CD14-positive monocyte (primary cell): ENCODE measurements around the gene CCR6. TPM values are rescaled to one million over a fixed set of nuclear protein-coding genes. Genes with fewer than 3 reads are reported as not detected.

Source experiments
- DNase-seq, 3 donors: peaks; one replicate each; pipeline ENCODE4 v3.0.0-alpha.2; 2011 to 2022
- H2AFZ ChIP-seq: 2 replicates; pipeline ENCODE4 v1.6.0; 2012; ENCODE audit warnings: mild to moderate bottlenecking, low read depth, low read length, inconsistent platforms; ENCODE audit not compliant: insufficient read depth, poor library complexity, severe bottlenecking
- H3K27ac ChIP-seq, 2 donors: 1 replicate in 1 of 2; 2 replicates in 1 of 2; pipeline ENCODE4 v1.5.1; 2012 to 2013; ENCODE audit warnings: low read length in 2 of 2, control low read depth in 1 of 2, inconsistent platforms in 1 of 2, low read depth in 1 of 2, mild to moderate bottlenecking in 1 of 2
- H3K27me3 ChIP-seq, 2 donors: one replicate each; pipeline versions ENCODE4 v1.6.0 to v1.6.1; 2011 to 2013; ENCODE audit warnings: low read length in 2 of 2; ENCODE audit not compliant: control insufficient read depth in 2 of 2, insufficient read depth in 2 of 2
- H3K36me3 ChIP-seq, 2 donors: replicated peaks in 1 of 2; 1 replicate in 1 of 2; 2 replicates in 1 of 2; pipeline versions ENCODE4 v1.5.1 to v1.6.1; 2012 to 2013; ENCODE audit warnings: low read length in 2 of 2, control low read depth in 1 of 2, inconsistent platforms in 1 of 2, mild to moderate bottlenecking in 1 of 2; ENCODE audit not compliant: insufficient read depth in 2 of 2, control insufficient read depth in 1 of 2
- H3K4me1 ChIP-seq, 2 donors: 1 replicate in 1 of 2; 2 replicates in 1 of 2; pipeline versions ENCODE4 v1.5.1 to v1.6.1; 2012 to 2013; ENCODE audit warnings: low read length in 2 of 2, control low read depth in 1 of 2, inconsistent platforms in 1 of 2, mild to moderate bottlenecking in 1 of 2, moderate library complexity in 1 of 2; ENCODE audit not compliant: insufficient read depth in 2 of 2, control insufficient read depth in 1 of 2
- H3K4me2 ChIP-seq: replicated peaks from 2 replicates; pipeline ENCODE3; 2012; ENCODE audit warnings: low read length, moderate library complexity, mild to moderate bottlenecking; ENCODE audit not compliant: poor library complexity, severe bottlenecking; ENCODE audit errors: extremely low read depth
- H3K4me3 ChIP-seq, 3 experiments: fragments of 200-600 bp in 1 of 3; sonication (generic) in 1 of 3; replicated peaks in 1 of 3; 1 replicate in 2 of 3; 2 replicates in 1 of 3; pipeline ENCODE4 v1.5.1; 2011 to 2013; ENCODE audit warnings: low read length in 3 of 3, mild to moderate bottlenecking in 3 of 3, control low read depth in 2 of 3, low read depth in 2 of 3, inconsistent platforms in 1 of 3, moderate library complexity in 1 of 3
- H3K79me2 ChIP-seq: 2 replicates; pipeline ENCODE4 v1.6.0; 2012; ENCODE audit warnings: mild to moderate bottlenecking, control low read depth, inconsistent platforms, low read length, moderate library complexity; ENCODE audit not compliant: insufficient read depth
- H3K9ac ChIP-seq: 2 replicates; pipeline ENCODE4 v1.6.0; 2017; ENCODE audit warnings: low read length, mild to moderate bottlenecking; ENCODE audit not compliant: insufficient read depth, poor library complexity, severe bottlenecking
- H3K9me3 ChIP-seq, 2 donors: replicated peaks in 1 of 2; 1 replicate in 1 of 2; 2 replicates in 1 of 2; pipeline versions ENCODE4 v1.5.1 to v1.6.1; 2012 to 2013; ENCODE audit warnings: low read length in 2 of 2, control low read depth in 1 of 2; ENCODE audit not compliant: control insufficient read depth in 1 of 2, insufficient read depth in 1 of 2
- H4K20me1 ChIP-seq: 2 replicates; pipeline ENCODE4 v1.6.0; 2012; ENCODE audit warnings: mild to moderate bottlenecking, low read length, control low read depth, moderate library complexity; ENCODE audit not compliant: insufficient read depth
- H3K27ac Mint-ChIP-seq, 7 donors: one replicate each; pipeline ENCODE4 v1.8.0; 2020; ENCODE audit warnings: mild to moderate bottlenecking in 7 of 7, mixed read lengths in 7 of 7, moderate library complexity in 6 of 7, inconsistent platforms in 2 of 7
- H3K27me3 Mint-ChIP-seq, 3 donors: one replicate each; pipeline ENCODE4 v1.8.0; 2021 to 2022; ENCODE audit warnings: low read depth in 3 of 3, mild to moderate bottlenecking in 3 of 3, mixed read lengths in 3 of 3, moderate library complexity in 3 of 3, inconsistent platforms in 1 of 3
- H3K36me3 Mint-ChIP-seq, 2 donors: one replicate each; pipeline ENCODE4 v1.8.0; 2020; ENCODE audit warnings: mixed read lengths in 2 of 2, inconsistent platforms in 1 of 2, mild to moderate bottlenecking in 1 of 2
- H3K4me1 Mint-ChIP-seq: one replicate; pipeline ENCODE4 v1.8.0; 2020; ENCODE audit warnings: mild to moderate bottlenecking, mixed read lengths
- H3K4me3 Mint-ChIP-seq, 2 donors: one replicate each; pipeline ENCODE4 v1.8.0; 2020; ENCODE audit warnings: mild to moderate bottlenecking in 2 of 2, mixed read lengths in 2 of 2, moderate library complexity in 1 of 2
- H3K9me3 Mint-ChIP-seq, 7 donors: one replicate each; pipeline ENCODE4 v1.8.0; 2020 to 2022; ENCODE audit warnings: mixed read lengths in 7 of 7, mild to moderate bottlenecking in 6 of 7, moderate library complexity in 6 of 7, inconsistent platforms in 2 of 7
- CTCF ChIP-seq: fragments of 200-600 bp; IDR thresholded peaks from one replicate; pipeline ENCODE4 v1.8.0; 2022; ENCODE audit warnings: antibody characterized with exemption, mild to moderate bottlenecking
- WGBS: methylation state at CpG from one replicate; pipeline ENCODE4 v1.1.5; 2013; ENCODE audit warnings: missing lambda C conversion rate; ENCODE audit not compliant: insufficient coverage; 5-methylcytosine and 5-hydroxymethylcytosine counted together
- intact Hi-C, 2 donors: fragments of 100-400 bp; cut with micrococcal nuclease; formaldehyde crosslinking; loops; one replicate each; pipeline versions ENCODE4 v1.15.0 to v1.15.1; 2023
- polyA plus RNA-seq, 3 donors: library from polyadenylated mRNA; depleted of rRNA in 1 of 3; unstranded in 2 of 3; stranded (reverse) in 1 of 3; fragments of 300-500 nt in 2 of 3; fragments of >200 nt in 1 of 3; fragmentation: Illumina TruSeq in 2 of 3; gene quantifications; 1 replicate in 2 of 3; 2 replicates in 1 of 3; pipeline ENCODE4 v1.2.3, GENCODE V29; 2012 to 2021

Gene CCR6
- polyA plus RNA-seq, 3 donors = 0.07 to 0.43 TPM; not detected in 1

GRCh38 chr6:167134448-167135328 lies 11.8 kb downstream of the CCR6 start:
- Histone ChIP-seq H3K4me2 (no peak overlapping the region), H3K27ac (no peak overlapping the region), H3K4me3 (no peak overlapping the region), H3K79me2 (no peaks in the 10 kb centered on the region), H4K20me1 (no peaks in the 10 kb centered on the region), H3K9ac (no peak overlapping the region), H3K9me3 (no peaks in the 10 kb centered on the region), H3K4me1 (no peaks in the 10 kb centered on the region), H3K27me3 (no peaks in the 10 kb centered on the region), H3K36me3 (no peaks in the 10 kb centered on the region), H2AFZ (no peak overlapping the region)
- no peak for DNase-seq
- intact Hi-C loops = no loop called here
- WGBS = 91% methylated on average over 20 of the region's 23 CpGs
- no peaks in the 10 kb centered on the region for H3K36me3 Mint-ChIP-seq
- H3K27me3 Mint-ChIP-seq = peaks cover 0 to 6% (median 5%) of the 10 kb centered on the region in 3 donors
- peaks cover 5% of the 10 kb centered on the region for H3K4me1 Mint-ChIP-seq
- peak overlapping the region in 2 of 7 donors; percentile 46 to 58 for H3K27ac Mint-ChIP-seq
- H3K9me3 Mint-ChIP-seq = no peaks in the 10 kb centered on the region
- H3K4me3 Mint-ChIP-seq = no peak overlapping the region
- no peak for TF ChIP-seq CTCF

GRCh38 chr6:167136376-167136775 lies 13.5 kb downstream of the CCR6 start:
- Histone ChIP-seq H3K9ac (no peak overlapping the region), H3K79me2 (no peaks in the 10 kb centered on the region), H3K36me3 (no peaks in the 10 kb centered on the region), H3K4me3 (no peak overlapping the region), H4K20me1 (no peaks in the 10 kb centered on the region), H3K9me3 (no peaks in the 10 kb centered on the region), H2AFZ (no peak overlapping the region), H3K27me3 (no peaks in the 10 kb centered on the region), H3K27ac (no peak overlapping the region), H3K4me1 (no peaks in the 10 kb centered on the region), H3K4me2 (no peak overlapping the region)
- Mint-ChIP-seq H3K27ac (no peak overlapping the region), H3K9me3 (no peaks in the 10 kb centered on the region), H3K27me3 (peaks cover 0 to 6% (median 3%) of the 10 kb centered on the region in 3 donors), H3K4me3 (no peak overlapping the region), H3K36me3 (no peaks in the 10 kb centered on the region), H3K4me1 (peaks cover 7% of the 10 kb centered on the region)
- intact Hi-C loops = no loop called here
- DNase-seq = no peak
- 75% methylated on average over 8 of the region's 13 CpGs for WGBS
- no peak for TF ChIP-seq CTCF
